Peyer's patch (tissue), 4 donors: ENCODE data around the gene JCAD.

Experiments
- POLR2A ChIP-seq, 2 donors: fragments of 450-650 bp; IDR thresholded peaks; one replicate each; pipeline ENCODE4 v1.5.1; 2017; ENCODE audit warnings: antibody characterized with exemption in 2 of 2, mild to moderate bottlenecking in 2 of 2, moderate library complexity in 2 of 2
- TF ChIP-seq, protein P1 (sequence below), 6 experiments: fragments of 450-650 bp in 4 of 6; fragments of 200-600 bp in 2 of 6; sonication (generic) in 1 of 6; IDR thresholded peaks; one replicate each; pipeline ENCODE4 v1.5.1; 2017 to 2019; ENCODE audit warnings: antibody characterized with exemption in 6 of 6, mild to moderate bottlenecking in 3 of 6, moderate library complexity in 1 of 6

DNA sequence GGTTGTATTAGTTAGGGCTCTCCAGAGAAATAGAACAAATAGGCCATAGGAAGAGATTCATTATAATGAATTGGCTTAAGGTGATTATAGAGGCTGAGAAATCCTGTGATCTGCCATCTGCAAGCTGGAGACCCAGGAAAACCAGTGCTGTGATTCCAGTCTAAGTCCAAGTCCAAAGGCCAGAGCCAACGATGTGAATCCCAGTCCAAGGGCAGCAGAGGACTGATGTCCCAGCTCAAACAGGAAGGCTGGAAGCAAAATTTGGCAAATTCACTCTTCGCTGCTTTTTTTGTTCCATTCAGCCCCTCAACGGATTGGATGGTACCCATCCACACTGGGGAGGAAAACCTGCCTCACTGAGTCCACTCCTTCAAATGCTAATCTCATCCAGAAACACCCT, 68.0 kb downstream of the JCAD start:
- TF ChIP-seq, protein P1, sequence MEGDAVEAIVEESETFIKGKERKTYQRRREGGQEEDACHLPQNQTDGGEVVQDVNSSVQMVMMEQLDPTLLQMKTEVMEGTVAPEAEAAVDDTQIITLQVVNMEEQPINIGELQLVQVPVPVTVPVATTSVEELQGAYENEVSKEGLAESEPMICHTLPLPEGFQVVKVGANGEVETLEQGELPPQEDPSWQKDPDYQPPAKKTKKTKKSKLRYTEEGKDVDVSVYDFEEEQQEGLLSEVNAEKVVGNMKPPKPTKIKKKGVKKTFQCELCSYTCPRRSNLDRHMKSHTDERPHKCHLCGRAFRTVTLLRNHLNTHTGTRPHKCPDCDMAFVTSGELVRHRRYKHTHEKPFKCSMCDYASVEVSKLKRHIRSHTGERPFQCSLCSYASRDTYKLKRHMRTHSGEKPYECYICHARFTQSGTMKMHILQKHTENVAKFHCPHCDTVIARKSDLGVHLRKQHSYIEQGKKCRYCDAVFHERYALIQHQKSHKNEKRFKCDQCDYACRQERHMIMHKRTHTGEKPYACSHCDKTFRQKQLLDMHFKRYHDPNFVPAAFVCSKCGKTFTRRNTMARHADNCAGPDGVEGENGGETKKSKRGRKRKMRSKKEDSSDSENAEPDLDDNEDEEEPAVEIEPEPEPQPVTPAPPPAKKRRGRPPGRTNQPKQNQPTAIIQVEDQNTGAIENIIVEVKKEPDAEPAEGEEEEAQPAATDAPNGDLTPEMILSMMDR (IDR thresholded peaks at IDR 0.05) = no peak
- no peak for TF ChIP-seq POLR2A (IDR thresholded peaks at IDR 0.05)
